HG03521 (cell line): ENCODE measurements around the gene WFDC11.

Source experiments
- ATAC-seq: cut with Tn5 transposase; IDR thresholded peaks from one replicate; pipeline ENCODE4 v1.9.1; 2021; ENCODE audit warnings: mild to moderate bottlenecking, moderate library complexity; ENCODE audit not compliant: unreplicated experiment

WFDC11 gene

DNA sequence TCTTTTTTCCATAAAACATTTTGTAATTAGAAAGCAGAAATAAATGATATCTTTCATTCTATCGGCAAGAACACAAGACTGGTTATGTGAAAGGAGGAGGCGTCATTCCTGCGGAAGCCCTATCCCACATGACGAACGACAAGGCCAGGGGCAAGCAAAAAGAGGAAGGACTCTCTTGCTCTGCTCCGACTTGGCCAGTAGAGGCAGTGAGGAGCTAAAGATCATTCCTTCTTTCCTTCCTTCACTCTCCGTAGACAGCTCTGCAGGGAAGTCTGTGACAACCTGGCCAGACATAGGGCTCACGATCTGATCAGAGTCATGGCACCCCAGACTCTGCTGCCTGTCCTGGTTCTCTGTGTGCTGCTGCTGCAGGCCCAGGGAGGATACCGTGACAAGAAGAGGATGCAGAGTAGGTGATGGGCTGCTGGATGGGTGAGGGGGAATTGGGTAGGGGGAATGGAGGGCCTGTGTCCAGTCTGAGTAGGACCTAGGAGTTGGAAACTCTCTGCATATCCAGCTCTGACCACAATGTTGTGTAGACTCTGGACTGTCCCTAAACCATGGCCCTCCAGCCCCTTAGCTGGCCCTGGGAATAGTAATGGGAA is 40.4 kb downstream of the WFDC11 start, which contains the start of gene WFDC10A:
TSS of gene WFDC10A (plus strand) at position 244 of the 605 bp plus-strand sequence. CDS start at position 319, 75 bp downstream.
- ATAC-seq: no peak

DNA sequence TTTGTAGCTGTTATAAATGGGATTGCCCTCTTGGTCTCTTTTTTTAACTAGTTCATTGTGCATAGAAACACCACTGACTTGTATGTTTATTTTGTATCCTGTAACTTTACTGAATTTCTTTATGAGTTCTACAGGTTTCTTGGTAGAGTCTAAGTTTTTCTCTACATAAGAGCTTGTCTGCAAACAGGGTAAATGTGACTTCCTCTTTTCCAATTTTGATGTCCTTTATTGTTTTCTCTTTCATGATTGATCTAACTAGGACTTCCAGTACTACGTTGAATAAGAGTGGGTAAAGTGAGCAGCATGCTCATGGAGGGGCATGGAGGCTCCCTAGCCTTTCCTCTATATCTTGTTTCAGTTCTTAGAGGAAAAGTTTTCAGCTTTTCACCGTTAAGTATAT is 43.5 kb downstream of the WFDC11 start:
- no peak for ATAC-seq

DNA sequence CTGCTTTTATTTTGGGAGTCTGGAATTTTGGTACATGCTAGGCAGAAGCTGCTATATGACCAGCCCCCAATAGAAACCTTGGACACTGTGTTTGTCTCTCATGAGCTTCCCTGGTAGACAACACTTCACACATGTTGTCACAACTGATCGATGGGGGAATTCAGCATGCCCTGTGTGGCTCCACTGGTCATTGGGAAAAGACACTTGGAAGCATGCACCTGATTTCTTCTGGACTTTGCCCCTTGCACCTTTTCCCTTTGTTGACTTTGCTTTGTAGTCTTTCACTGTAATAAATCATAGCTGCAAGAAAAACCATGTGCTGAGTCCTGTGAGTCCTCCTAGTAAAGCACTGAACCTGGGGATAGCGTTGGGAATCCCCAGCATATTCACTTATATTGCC is 48.4 kb downstream of the WFDC11 start:
- no peak for ATAC-seq

DNA sequence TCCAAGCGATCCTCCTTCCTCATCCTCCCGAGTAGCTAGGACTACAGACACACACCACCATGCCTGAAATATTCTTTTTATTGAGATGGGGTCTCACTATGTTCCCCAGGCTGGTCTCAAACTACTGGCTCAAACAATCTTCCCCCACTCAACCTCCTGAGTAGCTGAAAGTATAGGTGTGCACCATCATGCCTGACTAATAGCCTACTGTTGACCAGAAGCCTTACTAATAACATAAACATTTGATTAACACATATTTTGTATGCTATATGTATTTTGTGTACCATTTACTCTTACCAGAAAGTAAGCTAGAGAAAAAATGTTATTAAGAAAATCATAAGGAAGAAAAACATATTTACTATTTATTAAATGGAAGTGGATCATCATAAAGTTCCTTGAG is 52.4 kb downstream of the WFDC11 start:
- no peak for ATAC-seq

DNA sequence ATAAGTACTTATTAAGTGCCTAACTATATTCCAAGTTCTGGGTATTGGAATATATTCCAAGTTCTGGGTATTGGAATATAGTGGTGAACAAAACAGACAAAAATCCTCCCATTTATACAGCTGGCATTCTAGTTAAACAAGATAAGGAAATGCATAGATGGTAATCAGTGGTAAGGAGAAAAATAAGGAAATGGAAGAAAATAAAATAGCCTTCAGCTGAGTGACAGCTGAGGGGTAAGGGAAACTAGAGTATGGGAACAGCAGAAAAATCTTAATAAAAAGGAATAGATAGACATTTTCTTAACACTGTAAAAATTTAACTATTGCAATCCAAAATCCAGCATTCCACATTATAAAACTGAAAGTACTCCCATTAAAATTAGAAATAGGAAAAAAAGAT is 57.7 kb downstream of the WFDC11 start:
- ATAC-seq: no peak

DNA sequence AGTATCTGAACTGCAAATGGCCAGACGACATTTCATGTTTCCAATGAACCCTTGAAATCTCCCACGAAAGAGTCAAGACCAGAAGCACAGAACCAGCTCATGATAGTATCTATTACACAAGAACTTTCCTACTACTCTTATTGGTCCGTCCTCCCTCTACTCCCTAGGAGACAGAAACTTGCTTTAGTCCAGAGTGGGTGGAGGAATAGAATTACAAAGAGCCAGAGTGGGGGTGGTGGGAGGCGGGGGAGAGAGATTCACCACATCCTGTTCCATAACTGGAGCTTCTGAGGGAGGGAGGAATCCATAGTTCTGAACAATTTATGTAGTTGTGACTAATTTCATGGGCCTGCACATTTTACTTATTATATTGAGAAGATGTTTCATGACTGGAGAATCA is 59.0 kb downstream of the WFDC11 start:
- ATAC-seq: no peak

DNA sequence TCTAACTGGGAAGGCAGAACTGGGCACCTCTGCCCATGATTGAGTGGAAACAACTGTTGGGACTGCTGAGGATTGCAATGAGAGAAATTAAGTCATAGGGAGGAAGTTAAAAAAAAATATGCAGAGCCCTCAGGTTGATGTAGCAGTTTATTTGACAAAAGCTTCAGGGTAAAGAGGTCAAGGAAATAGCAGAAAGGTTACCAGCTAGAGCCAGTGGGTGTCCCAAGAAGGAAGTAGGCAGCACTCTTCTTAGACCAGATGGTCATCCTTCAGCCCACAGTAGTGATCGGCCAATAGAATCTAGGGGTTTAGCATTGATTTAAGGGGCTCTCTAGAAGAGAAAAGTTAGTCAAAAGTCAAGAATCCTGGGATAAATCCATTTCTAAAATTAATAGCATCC is 62.2 kb downstream of the WFDC11 start:
- ATAC-seq: no peak
